Sciatic nerve (tissue), 2 donors: ENCODE results near the gene MAMDC2. TPM values are rescaled to one million over a fixed set of nuclear protein-coding genes. Genes with fewer than 3 reads are reported as not detected.
"Not testable (repeated sequence)": the region's sequence is repeated elsewhere in the genome, so short reads cannot be mapped to it uniquely, and the experiment has no call there.

Experiments
- ATAC-seq: fragments of 200-7000 bp; cut with Tn5 transposase; one replicate; pipeline ENCODE4 v1.9.1; 2020; ENCODE audit warnings: mild to moderate bottlenecking, moderate library complexity
- DNase-seq: peaks from one replicate; pipeline ENCODE4 v3.0.0-alpha.2; 2020; ENCODE audit warnings: low spot score
- intact Hi-C: fragments of 100-400 bp; cut with DNase I; formaldehyde crosslinking; loops from one replicate; pipeline ENCODE4 v1.14.2; 2022
- total RNA-seq: library from RNA; stranded (reverse); fragmentation: NEBNext Ultra II Directional; extraction: Animal tissue kit (Norgen Biotek cat#: 25700); gene quantifications from one replicate; pipeline ENCODE4 v1.2.1, GENCODE V29; 2021
- donor health status: DM: no; HTN: no; CAD: no.
- donor health status: DM: no; HTN: no; CAD: no.

The MAMDC2 gene
- total RNA-seq, 1 donor from 2014 or later = 18.5 TPM

- intact Hi-C loops = loop anchor here (5.0 kb wide), 1 partner anchor 1453 kb away; no protein-coding TSS in a partner anchor
- peak; percentile 18 for ATAC-seq
- DNase-seq = no peak
Observed at GRCh38 chr9:70034271-70034711, 9.4 kb upstream of the MAMDC2 start.

- ATAC-seq = no peak
- DNase-seq = no peak
- intact Hi-C loops = no loop called here
Observed at GRCh38 chr9:70035691-70036090, 8.0 kb upstream of the MAMDC2 start.

GRCh38 chr9:70036641-70037040, 7.0 kb upstream of the MAMDC2 start:
- intact Hi-C loops = no loop called here
- peak; percentile 30 for ATAC-seq
- no peak for DNase-seq

- peak; percentile 60 for ATAC-seq
- intact Hi-C loops, DNase-seq: not testable (repeated sequence)
Observed at GRCh38 chr9:70038171-70038621, 5.5 kb upstream of the MAMDC2 start.

- intact Hi-C loops = no loop called here
- ATAC-seq (no peak), DNase-seq (no peak)
Observed at GRCh38 chr9:70040376-70040903, 3.2 kb upstream of the MAMDC2 start.

- intact Hi-C loops = no loop called here
- DNase-seq = no peak
- no peak for ATAC-seq
Observed at GRCh38 chr9:70042461-70043215, 1.0 kb upstream of the MAMDC2 start.

- intact Hi-C loops = no loop called here
- no peak for DNase-seq
Observed at GRCh38 chr9:70043285-70043684, 363 bp upstream of the MAMDC2 start.

GRCh38 chr9:70044490-70045307, 1.1 kb downstream of the MAMDC2 start:
- ATAC-seq (peak; percentile 52), DNase-seq (peak; percentile 57)

More at GRCh38 chr9:70043285-70043684, 363 bp upstream of the MAMDC2 start:
- ATAC-seq = no peak

GRCh38 chr9:70045452-70045851, 1.8 kb downstream of the MAMDC2 start:
- intact Hi-C loops = no loop called here
- ATAC-seq = no peak
- no peak for DNase-seq

More at GRCh38 chr9:70044490-70045307, 1.1 kb downstream of the MAMDC2 start:
- intact Hi-C loops = no loop called here

GRCh38 chr9:70046274-70047070, 2.8 kb downstream of the MAMDC2 start:
- DNase-seq (peak; percentile 56), ATAC-seq (no peak)
- intact Hi-C loops = no loop called here

- DNase-seq (peak; percentile 81), ATAC-seq (peak; percentile 70)
- intact Hi-C loops = no loop called here
Observed at GRCh38 chr9:70049236-70049635, 5.6 kb downstream of the MAMDC2 start.

GRCh38 chr9:70049672-70050271, 6.1 kb downstream of the MAMDC2 start:
- DNase-seq (peak; percentile 85), ATAC-seq (peak; percentile 92)
- intact Hi-C loops = no loop called here

GRCh38 chr9:70052768-70053167, 9.1 kb downstream of the MAMDC2 start:
- DNase-seq (no peak), ATAC-seq (no peak)
- intact Hi-C loops = no loop called here

- no peak for ATAC-seq
- no peak for DNase-seq
- intact Hi-C loops = no loop called here
Observed at GRCh38 chr9:70053864-70054263, 10.2 kb downstream of the MAMDC2 start.

- ATAC-seq (no peak), DNase-seq (no peak)
- intact Hi-C loops = no loop called here
Observed at GRCh38 chr9:70054521-70054920, 10.9 kb downstream of the MAMDC2 start.

- intact Hi-C loops = no loop called here
- ATAC-seq = no peak
- DNase-seq = no peak
Observed at GRCh38 chr9:70055406-70056210, 12.0 kb downstream of the MAMDC2 start.

GRCh38 chr9:70056211-70056944, 12.7 kb downstream of the MAMDC2 start:
- intact Hi-C loops = no loop called here
- no peak for ATAC-seq
- DNase-seq = no peak
